Testis (tissue), 3 donors: Measurements from ENCODE around the gene PRR20E. TPM values are rescaled to one million over a fixed set of nuclear protein-coding genes. Genes with fewer than 3 reads are reported as not detected.
"Not testable (repeated sequence)": the region's sequence is repeated elsewhere in the genome, so short reads cannot be mapped to it uniquely, and the experiment has no call there.

Experiments used
- DNase-seq: peaks from one replicate; pipeline ENCODE4 v3.0.0-alpha.2; 2019
- H3K27ac ChIP-seq, 2 donors: fragments of 200-600 bp; sonication (generic); one replicate each; pipeline ENCODE4 v1.5.1; 2019
- H3K27me3 ChIP-seq: fragments of 200-600 bp; sonication (generic); one replicate; pipeline ENCODE4 v1.5.1; 2019
- H3K36me3 ChIP-seq: fragments of 200-600 bp; sonication (generic); one replicate; pipeline ENCODE4 v1.5.1; 2017; ENCODE audit warnings: low read depth; ENCODE audit errors: missing control alignments
- H3K4me1 ChIP-seq: fragments of 200-600 bp; sonication (generic); one replicate; pipeline ENCODE4 v1.5.1; 2019
- H3K4me3 ChIP-seq, 2 donors: fragments of 200-600 bp; sonication (generic); one replicate each; pipeline ENCODE4 v1.5.1; 2017 to 2019
- H3K9me3 ChIP-seq: fragments of 200-600 bp; sonication (generic); one replicate; pipeline ENCODE4 v1.5.1; 2017
- CTCF ChIP-seq, 3 experiments: fragments of 450-650 bp in 2 of 3; fragments of 200-600 bp in 1 of 3; sonication (generic) in 1 of 3; IDR thresholded peaks; one replicate each; pipeline ENCODE4 v1.5.1; 2016 to 2019; ENCODE audit warnings: antibody characterized with exemption in 3 of 3, mild to moderate bottlenecking in 2 of 3, moderate library complexity in 1 of 3
- POLR2A ChIP-seq: fragments of 450-650 bp; IDR thresholded peaks from one replicate; pipeline ENCODE4 v1.6.1; 2017; ENCODE audit warnings: antibody characterized with exemption, mild to moderate bottlenecking, moderate library complexity
- WGBS, 2 donors: methylation state at CpG; one replicate each; pipeline ENCODE4 v1.1.5; 2018; 5-methylcytosine and 5-hydroxymethylcytosine counted together
- intact Hi-C: fragments of 100-400 bp; cut with DNase I; formaldehyde crosslinking; loops from one replicate; pipeline ENCODE4 v1.15.1; 2023; ENCODE audit warnings: low total_unique reads
- polyA plus RNA-seq: library from polyadenylated mRNA; stranded (reverse); fragments of 350-450 nt; fragmentation: Illumina TruSeq; extraction: RNeasy Lipid Tissue Mini Kit (QIAGEN cat#74804); gene quantifications from one replicate; pipeline ENCODE4 v1.2.3, GENCODE V29; 2014; ENCODE audit warnings: low read depth, low replicate concordance; ENCODE audit not compliant: insufficient read depth
- total RNA-seq, 2 donors: library from RNA; depleted of rRNA; stranded (reverse); fragments of >200 nt; gene quantifications; one replicate each; pipeline ENCODE4 v1.2.3, GENCODE V29; 2016

PRR20E gene
- total and polyA plus RNA-seq, 3 donors from 2014 or later, result 0.16 TPM; not detected in 2

GRCh38 chr13:57138988-57139387, 28.0 kb upstream of the PRR20E start:
- 64 to 77% methylated on average over 5 of the region's 5 CpGs for WGBS, 2 donors
- intact Hi-C loops, result no loop called here

GRCh38 chr13:57139781-57140180, 27.2 kb upstream of the PRR20E start:
- H3K27ac ChIP-seq, intact Hi-C loops, H3K36me3 ChIP-seq, H3K4me1 ChIP-seq, H3K27me3 ChIP-seq, H3K9me3 ChIP-seq, H3K4me3 ChIP-seq, DNase-seq: not testable (repeated sequence)
- WGBS, 2 donors, result 100% methylated on average over 4 of the region's 18 CpGs; no CpG with 5 or more reads in 1 of the 2 donors

More at GRCh38 chr13:57138988-57139387, 28.0 kb upstream of the PRR20E start:
- no peak overlapping the region for H3K27ac ChIP-seq
- H3K27me3 ChIP-seq, result no peaks in the 10 kb centered on the region
- no peaks in the 10 kb centered on the region for H3K9me3 ChIP-seq
- no peak for DNase-seq
- H3K36me3 ChIP-seq, result no peaks in the 10 kb centered on the region
- H3K4me3 ChIP-seq, result no peak overlapping the region
- H3K4me1 ChIP-seq, result no peaks in the 10 kb centered on the region
- TF ChIP-seq CTCF (IDR thresholded peaks at IDR 0.05), result no peak
- no peak for TF ChIP-seq POLR2A

GRCh38 chr13:57140235-57140968, 26.6 kb upstream of the PRR20E start, which contains the start of gene PRR20A:
PRR20A (plus strand) TSS chr13:57140918; CDS start chr13:57141305, 387 bp downstream.
- H3K4me3 ChIP-seq, H3K36me3 ChIP-seq, H3K27me3 ChIP-seq, H3K9me3 ChIP-seq, DNase-seq, H3K27ac ChIP-seq, intact Hi-C loops, H3K4me1 ChIP-seq: not testable (repeated sequence)
- WGBS, 2 donors, result 68 to 85% methylated on average over 7 to 12 of the region's 34 CpGs

- DNase-seq, H3K36me3 ChIP-seq, H3K27me3 ChIP-seq, H3K27ac ChIP-seq, intact Hi-C loops, H3K4me1 ChIP-seq, H3K9me3 ChIP-seq, H3K4me3 ChIP-seq: not testable (repeated sequence)
- WGBS, 2 donors, result no CpG with 5 or more reads among the region's 22 CpGs
These were observed 19.8 kb upstream of the PRR20E start, which contains the start of gene PRR20B for GRCh38 chr13:57147188-57147587. PRR20B (plus strand) TSS chr13:57147488; CDS start chr13:57147875, 387 bp downstream.

- H3K27me3 ChIP-seq, H3K4me3 ChIP-seq, H3K36me3 ChIP-seq, H3K9me3 ChIP-seq, intact Hi-C loops, H3K27ac ChIP-seq, DNase-seq, H3K4me1 ChIP-seq: not testable (repeated sequence)
- WGBS, 2 donors, result 61 to 73% methylated on average over 9 of the region's 14 CpGs
These were observed 18.9 kb upstream of the PRR20E start for GRCh38 chr13:57148106-57148505.

GRCh38 chr13:57153761-57154160, 13.2 kb upstream of the PRR20E start, which contains the start of gene PRR20C:
PRR20C (plus strand) TSS chr13:57154061; CDS start chr13:57154448, 387 bp downstream.
- WGBS, 2 donors, result no CpG with 5 or more reads among the region's 22 CpGs
- DNase-seq, H3K4me1 ChIP-seq, H3K36me3 ChIP-seq, H3K4me3 ChIP-seq, H3K9me3 ChIP-seq, H3K27me3 ChIP-seq, H3K27ac ChIP-seq, intact Hi-C loops: not testable (repeated sequence)

- H3K9me3 ChIP-seq, H3K4me1 ChIP-seq, H3K36me3 ChIP-seq, intact Hi-C loops, H3K27me3 ChIP-seq, H3K27ac ChIP-seq, H3K4me3 ChIP-seq, DNase-seq: not testable (repeated sequence)
- no CpG with 5 or more reads among the region's 22 CpGs for WGBS, 2 donors
These were observed 6.7 kb upstream of the PRR20E start, which contains the start of gene PRR20D for GRCh38 chr13:57160332-57160731. PRR20D (plus strand) TSS chr13:57160632; CDS start chr13:57161019, 387 bp downstream.

GRCh38 chr13:57191667-57192066, 24.7 kb downstream of the PRR20E start:
- no peaks in the 10 kb centered on the region for H3K27me3 ChIP-seq
- 77 to 91% methylated on average over 1 of the region's 1 CpG for WGBS, 2 donors
- no peak for TF ChIP-seq POLR2A
- no peak for TF ChIP-seq CTCF (IDR thresholded peaks at IDR 0.05)
- no peak overlapping the region for H3K27ac ChIP-seq
- no peaks in the 10 kb centered on the region for H3K9me3 ChIP-seq
- no peak for DNase-seq
- H3K4me3 ChIP-seq, result no peak overlapping the region
- intact Hi-C loops, result no loop called here
- H3K36me3 ChIP-seq, result no peaks in the 10 kb centered on the region
- H3K4me1 ChIP-seq, result no peaks in the 10 kb centered on the region
